Measurements from ENCODE around the gene DPYSL5.

GRCh38 chr2:26914659-26915310, 66.9 kb downstream of the DPYSL5 start:
- no peak for TF ChIP-seq CTCF (IDR thresholded peaks at IDR 0.05)
- no peak for TF ChIP-seq POLR2A (IDR thresholded peaks at IDR 0.05)
